H9 (cell line): ENCODE results near the gene IDE. TPM values are rescaled to one million over a fixed set of nuclear protein-coding genes. Genes with fewer than 3 reads are reported as not detected.

ENCODE experiments used
- DNase-seq: peaks from one replicate; pipeline ENCODE4 v3.0.0-alpha.2; 2017
- H2AFZ ChIP-seq: one replicate; pipeline ENCODE4 v1.6.1; 2013; ENCODE audit warnings: mild to moderate bottlenecking, low read length, control low read depth, moderate library complexity
- H2AK5ac ChIP-seq: 2 replicates; pipeline ENCODE4 v1.6.1; 2013; ENCODE audit warnings: low read length, control low read depth, mixed read lengths; ENCODE audit not compliant: insufficient read length
- H2BK120ac ChIP-seq: one replicate; pipeline ENCODE4 v1.6.1; 2013; ENCODE audit warnings: low read depth, mild to moderate bottlenecking, low read length, control low read depth, inconsistent platforms; ENCODE audit not compliant: poor library complexity, severe bottlenecking
- H2BK12ac ChIP-seq: 2 replicates; pipeline ENCODE4 v1.6.1; 2013; ENCODE audit warnings: low read length, control low read depth, mixed read lengths, low read depth; ENCODE audit not compliant: insufficient read length
- H2BK15ac ChIP-seq: 2 replicates; pipeline ENCODE4 v1.6.1; 2013; ENCODE audit warnings: low read depth, low read length, control low read depth
- H2BK20ac ChIP-seq: one replicate; pipeline ENCODE4 v1.6.1; 2013; ENCODE audit warnings: low read depth, mild to moderate bottlenecking, low read length, control low read depth, inconsistent platforms; ENCODE audit not compliant: poor library complexity, severe bottlenecking
- H2BK5ac ChIP-seq: 2 replicates; pipeline ENCODE4 v1.6.1; 2013; ENCODE audit warnings: low read length, control low read depth, mixed read lengths; ENCODE audit not compliant: insufficient read length
- H3K14ac ChIP-seq: 2 replicates; pipeline ENCODE4 v1.6.1; 2013; ENCODE audit warnings: low read length, control low read depth; ENCODE audit not compliant: insufficient read depth
- H3K18ac ChIP-seq: 2 replicates; pipeline ENCODE4 v1.6.1; 2013; ENCODE audit warnings: low read depth, mild to moderate bottlenecking, mixed read lengths, low read length, control low read depth; ENCODE audit not compliant: insufficient read length
- H3K23ac ChIP-seq: 2 replicates; pipeline ENCODE4 v1.6.1; 2013; ENCODE audit warnings: low read length, control low read depth, mixed read lengths, low read depth; ENCODE audit not compliant: insufficient read length
- H3K23me2 ChIP-seq: 2 replicates; pipeline ENCODE4 v1.6.1; 2013; ENCODE audit warnings: low read depth, mild to moderate bottlenecking, mixed read lengths, low read length, control low read depth; ENCODE audit not compliant: insufficient read length, poor library complexity, severe bottlenecking
- H3K27ac ChIP-seq: 2 replicates; pipeline ENCODE4 v1.5.1; 2013; ENCODE audit warnings: low read length, control low read depth, mixed read lengths, low read depth; ENCODE audit not compliant: insufficient read length
- H3K27me3 ChIP-seq: 2 replicates; pipeline ENCODE4 v1.6.1; 2013; ENCODE audit warnings: low read length, control low read depth, inconsistent platforms; ENCODE audit not compliant: insufficient read depth
- H3K4ac ChIP-seq: 2 replicates; pipeline ENCODE4 v1.6.1; 2013; ENCODE audit warnings: low read depth, mild to moderate bottlenecking, control low read depth, inconsistent platforms, low read length, moderate library complexity
- H3K4me1 ChIP-seq: 2 replicates; pipeline ENCODE4 v1.6.1; 2013; ENCODE audit warnings: low read length, control low read depth, inconsistent platforms; ENCODE audit not compliant: insufficient read depth
- H3K4me2 ChIP-seq: 2 replicates; pipeline ENCODE4 v1.6.1; 2013; ENCODE audit warnings: low read length, control low read depth, mixed read lengths; ENCODE audit not compliant: insufficient read length, insufficient read depth
- H3K56ac ChIP-seq: 2 replicates; pipeline ENCODE4 v1.6.1; 2013; ENCODE audit warnings: low read depth, mild to moderate bottlenecking, mixed read lengths, low read length, control low read depth; ENCODE audit not compliant: insufficient read length
- H3K79me1 ChIP-seq: 2 replicates; pipeline ENCODE4 v1.6.1; 2013; ENCODE audit warnings: low read depth, mild to moderate bottlenecking, moderate library complexity, low read length, control low read depth, inconsistent platforms; ENCODE audit not compliant: insufficient read depth, poor library complexity, severe bottlenecking
- H3K79me2 ChIP-seq: 2 replicates; pipeline ENCODE4 v1.6.1; 2013; ENCODE audit warnings: low read length, control low read depth, inconsistent platforms; ENCODE audit not compliant: insufficient read depth
- H3K9ac ChIP-seq: 2 replicates; pipeline ENCODE4 v1.6.1; 2013; ENCODE audit warnings: low read length, control low read depth, mixed read lengths; ENCODE audit not compliant: insufficient read length; ENCODE audit errors: extremely low read depth
- H3K9me3 ChIP-seq: one replicate; pipeline ENCODE4 v1.6.1; 2013; ENCODE audit warnings: low read depth, low read length, inconsistent platforms; ENCODE audit not compliant: control insufficient read depth
- H3T11ph ChIP-seq: one replicate; pipeline ENCODE4 v1.6.1; 2013; ENCODE audit warnings: mild to moderate bottlenecking, low read length, control low read depth, inconsistent platforms
- H4K20me1 ChIP-seq: one replicate; pipeline ENCODE4 v1.6.1; 2013; ENCODE audit not compliant: control insufficient read depth, insufficient read length, insufficient read depth
- H4K5ac ChIP-seq: 2 replicates; pipeline ENCODE4 v1.6.1; 2013; ENCODE audit warnings: low read depth, mild to moderate bottlenecking, mixed read lengths, low read length, control low read depth; ENCODE audit not compliant: insufficient read length
- H4K8ac ChIP-seq: replicated peaks from 2 replicates; pipeline ENCODE4 v1.6.1; 2013; ENCODE audit warnings: low read length, control low read depth, mixed read lengths, low read depth; ENCODE audit not compliant: insufficient read length
- H4K91ac ChIP-seq: 2 replicates; pipeline ENCODE4 v1.6.1; 2013; ENCODE audit warnings: low read depth, mild to moderate bottlenecking, moderate library complexity, mixed read lengths, low read length, control low read depth; ENCODE audit not compliant: insufficient read length
- H3K27ac Mint-ChIP-seq, 3 experiments: 2 replicates in 2 of 3; 3 replicates in 1 of 3; pipeline ENCODE4 v1.8.0; 2020 to 2021; ENCODE audit warnings: mixed read lengths in 3 of 3, mild to moderate bottlenecking in 1 of 3, moderate library complexity in 1 of 3
- H3K27me3 Mint-ChIP-seq: 2 replicates; pipeline ENCODE4 v1.8.0; 2021; ENCODE audit warnings: low read depth, mild to moderate bottlenecking, moderate library complexity, mixed read lengths
- H3K36me3 Mint-ChIP-seq, 3 experiments: 2 replicates in 2 of 3; 3 replicates in 1 of 3; pipeline ENCODE4 v1.8.0; 2020 to 2021; ENCODE audit warnings: low read depth in 3 of 3, mixed read lengths in 3 of 3; ENCODE audit not compliant: insufficient read depth in 1 of 3
- H3K4me1 Mint-ChIP-seq, 2 experiments: 2 replicates each; pipeline ENCODE4 v1.8.0; 2020; ENCODE audit warnings: mixed read lengths in 2 of 2
- H3K4me3 Mint-ChIP-seq, 2 experiments: 2 replicates in 1 of 2; 3 replicates in 1 of 2; pipeline ENCODE4 v1.8.0; 2020 to 2021; ENCODE audit warnings: mild to moderate bottlenecking in 2 of 2, mixed read lengths in 2 of 2, moderate library complexity in 1 of 2
- H3K9me3 Mint-ChIP-seq, 2 experiments: 2 replicates in 1 of 2; 3 replicates in 1 of 2; pipeline ENCODE4 v1.8.0; 2020; ENCODE audit warnings: mild to moderate bottlenecking in 2 of 2, mixed read lengths in 2 of 2, moderate library complexity in 1 of 2
- CTCF ChIP-seq: fragments of 200-600 bp; sonication (generic); conservative IDR thresholded peaks from 3 replicates; pipeline ENCODE4 v1.8.0; 2021; ENCODE audit warnings: antibody characterized with exemption, mild to moderate bottlenecking
- WGBS: extraction: QIAGEN DNeasy Blood & Tissue Kit; methylation state at CpG from one replicate; pipeline ENCODE4 v1.1.7; 2013; ENCODE audit warnings: missing lambda C conversion rate, low lambda C conversion rate, mixed read lengths; ENCODE audit not compliant: insufficient read length; ENCODE audit errors: extremely low coverage; 5-methylcytosine and 5-hydroxymethylcytosine counted together
- total RNA-seq: library from RNA; stranded (reverse); gene quantifications from 2 replicates; pipeline ENCODE4 v1.2.1, GENCODE V29; 2021

The IDE gene
- total RNA-seq, 1 experiment from 2014 or later, result 48.9 TPM

DNA sequence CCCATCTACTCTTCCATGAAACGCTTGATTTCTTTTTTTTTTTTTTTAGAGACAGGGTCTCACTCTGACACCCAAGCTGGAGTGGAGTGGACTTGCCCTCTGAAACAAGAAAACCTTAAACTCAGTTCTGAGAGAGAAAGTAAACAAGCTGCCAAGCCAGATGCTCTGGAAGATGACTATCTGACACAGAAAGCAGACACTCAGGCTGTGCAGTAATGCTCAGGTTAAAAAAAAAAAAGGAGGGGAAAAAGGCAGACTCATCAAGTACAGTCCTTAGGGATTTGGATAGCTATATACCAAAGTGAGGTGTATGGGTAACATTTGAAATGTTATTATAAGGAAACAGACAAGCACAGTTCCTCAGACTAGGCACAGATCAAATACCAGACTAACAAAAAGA is 80.5 kb downstream of the IDE start:
- H4K5ac ChIP-seq, result no peak overlapping the region
- no peaks in the 10 kb centered on the region for H3K79me2 ChIP-seq
- H4K8ac ChIP-seq, result no peak overlapping the region
- H3K4me3 Mint-ChIP-seq, result no peak overlapping the region
- TF ChIP-seq CTCF, result no peak
- H3K9me3 Mint-ChIP-seq, result no peaks in the 10 kb centered on the region
- H3K36me3 Mint-ChIP-seq, result peaks cover 18 to 47% (median 28%) of the 10 kb centered on the region in 3 experiments; a peak in 6 of 7 replicates
- H2BK20ac ChIP-seq, result no peak overlapping the region
- no peaks in the 10 kb centered on the region for H3K4me1 ChIP-seq
- H2AK5ac ChIP-seq, result no peak overlapping the region
- H3T11ph ChIP-seq, result no peak overlapping the region
- no peak overlapping the region for H3K56ac ChIP-seq
- H3K27me3 Mint-ChIP-seq, result no peaks in the 10 kb centered on the region
- H3K79me1 ChIP-seq, result no peaks in the 10 kb centered on the region
- H3K23me2 ChIP-seq, result no peaks in the 10 kb centered on the region
- H2AFZ ChIP-seq, result no peak overlapping the region
- H3K27ac ChIP-seq, result no peak overlapping the region
- no CpG with 5 or more reads among the region's 1 CpG for WGBS
- no peak overlapping the region for H2BK12ac ChIP-seq
- no peak overlapping the region for H2BK120ac ChIP-seq
- H3K18ac ChIP-seq, result no peak overlapping the region
- H4K91ac ChIP-seq, result no peak overlapping the region
- no peaks in the 10 kb centered on the region for H3K4me1 Mint-ChIP-seq
- no peak overlapping the region for H3K23ac ChIP-seq
- no peaks in the 10 kb centered on the region for H3K9me3 ChIP-seq
- no peak for DNase-seq
- H3K27ac Mint-ChIP-seq, result no peak overlapping the region
- H3K27me3 ChIP-seq, result no peaks in the 10 kb centered on the region
- no peak overlapping the region for H2BK5ac ChIP-seq
- no peak overlapping the region for H3K14ac ChIP-seq
- H2BK15ac ChIP-seq, result no peak overlapping the region
- H3K4ac ChIP-seq, result no peak overlapping the region
- no peaks in the 10 kb centered on the region for H4K20me1 ChIP-seq
- H3K9ac ChIP-seq, result no peak overlapping the region
- no peak overlapping the region for H3K4me2 ChIP-seq
